SK-N-SH (cell line): ENCODE measurements around the gene ESRRA. TPM values are rescaled to one million over a fixed set of nuclear protein-coding genes. Genes with fewer than 3 reads are reported as not detected.

Source experiments
- CTCF ChIA-PET: fragments of 300-600, 350-600 bp; formaldehyde crosslinking; extraction: SDS; loops from one replicate; lab custom pipeline; 2021; lab: Yijun Ruan, JAX
- POLR2A ChIA-PET: fragments of 350-600 bp; sonication (Branson Sonifier 250); formaldehyde crosslinking; extraction: SDS; loops from one replicate; lab custom pipeline; 2020; ENCODE audit warnings: antibody characterized with exemption, inconsistent platforms; lab: Yijun Ruan, JAX
- DNase-seq: peaks from one replicate; pipeline ENCODE4 v3.0.0; 2012
- H2AFZ ChIP-seq: fragments of 200-600 bp; sonication (generic); 2 replicates; pipeline ENCODE4 v1.8.1; 2016; ENCODE audit warnings: antibody characterized with exemption, mild to moderate bottlenecking, low read depth
- H3F3A ChIP-seq: fragments of 200-600 bp; sonication (generic); replicated peaks from 2 replicates; pipeline ENCODE3; 2016; ENCODE audit warnings: antibody characterized with exemption, mild to moderate bottlenecking; ENCODE audit not compliant: insufficient read depth
- H3K27ac ChIP-seq, 2 experiments: fragments of 200-500 bp in 1 of 2; fragments of 200-600 bp in 1 of 2; sonication (Bioruptor generic) in 1 of 2; sonication (generic), shearing (Covaris generic) in 1 of 2; 2 replicates each; pipeline versions ENCODE4 v1.5.1 to v1.6.1; 2014 to 2016; ENCODE audit warnings: low read depth in 2 of 2, inconsistent platforms in 1 of 2, low read length in 1 of 2, mild to moderate bottlenecking in 1 of 2, mixed read lengths in 1 of 2
- H3K27me3 ChIP-seq: fragments of 200-600 bp; sonication (generic), shearing (Covaris generic); 2 replicates; pipeline ENCODE4 v1.6.1; 2016; ENCODE audit warnings: mixed run types; ENCODE audit not compliant: insufficient read depth
- H3K36me3 ChIP-seq, 2 experiments: fragments of 200-500 bp in 1 of 2; fragments of 200-600 bp in 1 of 2; sonication (Bioruptor generic) in 1 of 2; sonication (generic) in 1 of 2; replicated peaks in 1 of 2; 2 replicates each; pipeline versions ENCODE3 to v1.5.1; 2014 to 2016; ENCODE audit warnings: low read length in 1 of 2, mild to moderate bottlenecking in 1 of 2; ENCODE audit not compliant: insufficient read depth in 2 of 2, control insufficient read depth in 1 of 2
- H3K4me1 ChIP-seq, 2 experiments: fragments of 200-500 bp in 1 of 2; fragments of 200-600 bp in 1 of 2; sonication (Bioruptor generic) in 1 of 2; sonication (generic), shearing (Covaris generic) in 1 of 2; 2 replicates each; pipeline versions ENCODE4 v1.5.1 to v1.6.1; 2014 to 2016; ENCODE audit warnings: low read depth in 1 of 2, low read length in 1 of 2, mixed run types in 1 of 2; ENCODE audit not compliant: insufficient read depth in 2 of 2, control insufficient read depth in 1 of 2
- H3K4me2 ChIP-seq: fragments of 200-600 bp; sonication (generic), shearing (Covaris generic); 2 replicates; pipeline ENCODE4 v1.6.1; 2017; ENCODE audit warnings: mixed run types
- H3K4me3 ChIP-seq, 2 experiments: fragments of 200-500 bp in 1 of 2; fragments of 200-600 bp in 1 of 2; sonication (Bioruptor generic) in 1 of 2; sonication (generic), shearing (Covaris generic) in 1 of 2; 2 replicates each; pipeline versions ENCODE4 v1.5.1 to v1.8.1; 2014 to 2016; ENCODE audit warnings: low read depth in 2 of 2, inconsistent platforms in 1 of 2, low read length in 1 of 2, mild to moderate bottlenecking in 1 of 2, mixed read lengths in 1 of 2, moderate library complexity in 1 of 2
- H3K79me2 ChIP-seq: fragments of 200-600 bp; sonication (generic); 2 replicates; pipeline ENCODE4 v1.8.1; 2017; ENCODE audit warnings: mild to moderate bottlenecking; ENCODE audit not compliant: insufficient read depth
- H3K9ac ChIP-seq: fragments of 200-600 bp; sonication (generic); 2 replicates; pipeline ENCODE4 v1.6.1; 2017; ENCODE audit warnings: mixed run types
- H3K9me2 ChIP-seq: fragments of 200-600 bp; sonication (generic); 2 replicates; pipeline ENCODE4 v1.6.1; 2017; ENCODE audit warnings: mixed run types
- H3K9me3 ChIP-seq: fragments of 200-600 bp; sonication (generic); 2 replicates; pipeline ENCODE4 v1.6.1; 2017; ENCODE audit warnings: mixed run types, mild to moderate bottlenecking, moderate library complexity
- H4K20me1 ChIP-seq: fragments of 200-600 bp; sonication (generic); 2 replicates; pipeline ENCODE4 v1.6.1; 2017; ENCODE audit warnings: mild to moderate bottlenecking, mixed run types; ENCODE audit not compliant: insufficient read depth
- CHD2 ChIP-seq: fragments of 150-350 bp; IDR thresholded peaks from 2 replicates; pipeline ENCODE4 v1.6.1; 2018; ENCODE audit warnings: low read length; ENCODE audit not compliant: partially characterized antibody
- ELF1 ChIP-seq: IDR thresholded peaks from 2 replicates; pipeline ENCODE4 v1.4.0; 2012
- MXI1 ChIP-seq: IDR thresholded peaks from 2 replicates; pipeline ENCODE4 v1.6.1; 2012; ENCODE audit warnings: mild to moderate bottlenecking, low read depth, low read length, improper control_type of control experiment
- NRF1 ChIP-seq: IDR thresholded peaks from 2 replicates; pipeline ENCODE4 v1.6.1; 2012; ENCODE audit warnings: low read depth, mild to moderate bottlenecking, low read length
- POLR2AphosphoS5 ChIP-seq: IDR thresholded peaks from 2 replicates; pipeline ENCODE4 v1.6.1; 2012; ENCODE audit warnings: low read depth, low read length
- RAD21 ChIP-seq: IDR thresholded peaks from 2 replicates; pipeline ENCODE4 v1.6.1; 2012; ENCODE audit warnings: mild to moderate bottlenecking, low read length
- RFX5 ChIP-seq: IDR thresholded peaks from 2 replicates; pipeline ENCODE4 v1.6.1; 2012; ENCODE audit warnings: mild to moderate bottlenecking, improper control_type of control experiment, low read length
- RXRA ChIP-seq: IDR thresholded peaks from 2 replicates; pipeline ENCODE4 v1.4.0; 2012; ENCODE audit warnings: low read depth, mild to moderate bottlenecking, borderline replicate concordance
- SIN3A ChIP-seq: IDR thresholded peaks from 2 replicates; pipeline ENCODE4 v1.6.1; 2012; ENCODE audit warnings: low read depth, mild to moderate bottlenecking, low read length, moderate library complexity, borderline replicate concordance
- TCF12 ChIP-seq: IDR thresholded peaks from 2 replicates; pipeline ENCODE4 v1.4.0; 2012
- TEAD4 ChIP-seq: IDR thresholded peaks from 2 replicates; pipeline ENCODE4 v1.4.0; 2012; ENCODE audit warnings: mild to moderate bottlenecking, borderline replicate concordance; ENCODE audit not compliant: insufficient read depth
- USF2 ChIP-seq: fragments of 150-350 bp; IDR thresholded peaks from 2 replicates; pipeline ENCODE4 v1.6.1; 2017; ENCODE audit warnings: antibody characterized with exemption, low read length, low read depth, borderline replicate concordance
- WGBS: methylation state at CpG from one replicate; pipeline ENCODE4 v1.1.6; 2017; ENCODE audit warnings: low lambda C conversion rate; 5-methylcytosine and 5-hydroxymethylcytosine counted together
- polyA plus RNA-seq, 3 experiments: library from polyadenylated mRNA; depleted of rRNA; stranded (reverse); fragments of >200 nt; gene quantifications; 2 replicates each; pipeline ENCODE4 v1.2.3, GENCODE V29; 2012

Gene ESRRA
- polyA plus RNA-seq, 1 of the 3 experiments (the other 2 are of a cell fraction): 27.8 TPM

DNA sequence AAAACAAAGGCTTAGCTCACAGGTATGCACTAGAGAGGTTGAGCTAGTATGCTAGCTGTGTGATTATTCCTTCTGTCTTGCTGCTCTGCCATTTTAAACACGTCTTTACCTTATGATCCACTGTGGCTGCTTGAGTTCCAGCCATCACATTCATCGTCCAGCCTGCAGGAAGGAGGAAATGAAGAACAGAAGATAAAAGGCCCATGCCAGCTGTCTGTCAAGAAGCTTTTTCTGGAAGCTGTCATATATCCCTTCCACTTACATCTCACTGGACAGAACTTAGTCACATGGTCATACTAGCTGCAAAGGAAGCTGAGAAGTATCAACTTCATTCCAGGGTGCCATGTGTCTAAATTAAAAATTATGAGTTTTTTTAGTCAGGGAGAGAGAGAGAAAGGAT lies 22.1 kb downstream of the ESRRA start (continued):
- no peak for TF ChIP-seq USF2
- no peak for TF ChIP-seq RXRA

GRCh38 chr11:64327993-64328392 lies 22.7 kb downstream of the ESRRA start:
- POLR2A ChIA-PET: no interaction called here

DNA sequence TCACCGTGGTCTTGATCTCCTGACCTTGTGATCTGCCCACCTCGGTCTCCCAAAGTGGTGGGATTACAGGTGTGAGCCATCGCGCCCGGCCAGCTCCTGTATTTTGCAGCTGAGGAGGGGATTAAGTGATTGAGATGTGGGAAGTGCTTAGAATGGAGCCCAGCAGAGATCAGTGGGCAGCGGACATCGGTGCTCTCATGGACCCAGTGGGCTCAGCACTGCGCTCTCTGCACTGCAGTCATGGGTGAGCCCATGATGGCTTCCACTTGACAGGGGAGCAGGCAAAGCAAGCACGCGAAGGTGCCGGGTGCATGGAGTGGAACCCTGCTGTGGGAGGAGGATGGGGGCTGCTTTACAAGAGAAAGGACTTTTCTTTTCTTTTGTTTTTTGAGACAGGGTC lies 25.6 kb downstream of the ESRRA start:
- Histone ChIP-seq H3K27ac (no peak overlapping the region), H3K9ac (no peak overlapping the region), H3K9me3 (no peaks in the 10 kb centered on the region), H3K9me2 (no peaks in the 10 kb centered on the region), H3K4me2 (no peak overlapping the region), H3K79me2 (no peaks in the 10 kb centered on the region), H3K36me3 (no peaks in the 10 kb centered on the region), H3K4me1 (peaks cover 4 to 6% of the 10 kb centered on the region in 2 experiments; a peak in 2 of 4 replicates), H3F3A (peaks cover 12% of the 10 kb centered on the region), H3K27me3 (no peaks in the 10 kb centered on the region), H4K20me1 (no peaks in the 10 kb centered on the region), H2AFZ (no peak overlapping the region), H3K4me3 (no peak overlapping the region)
- DNase-seq: no peak
- TF ChIP-seq POLR2AphosphoS5: no peak
- TF ChIP-seq ELF1: no peak
- no peak for TF ChIP-seq CHD2
- TF ChIP-seq RFX5: no peak
- TF ChIP-seq NRF1: no peak
- no peak for TF ChIP-seq SIN3A
- WGBS: 89% methylated on average over 11 of the region's 11 CpGs
- CTCF ChIA-PET: interaction anchor here (0.8 to 2.0 kb wide), 5 partner anchors 11 to 59 kb away, joined by 3 to 9 read pairs (median 3); partner anchors contain the start of genes PRDX5 and TRMT112
- POLR2A ChIA-PET: no interaction called here

More at GRCh38 chr11:64327993-64328392, 22.7 kb downstream of the ESRRA start:
- no peak overlapping the region for H3K4me3 ChIP-seq
- no peak for TF ChIP-seq RXRA
- TF ChIP-seq MXI1: no peak
- TF ChIP-seq TCF12: no peak
- TF ChIP-seq RAD21: no peak
- TF ChIP-seq TEAD4: no peak
- TF ChIP-seq, all 33 proteins: peak for 0
- no peak for DNase-seq
- no peaks in the 10 kb centered on the region for H3K27me3 ChIP-seq
- no peak overlapping the region for H3K4me2 ChIP-seq
- H4K20me1 ChIP-seq: no peaks in the 10 kb centered on the region
- WGBS: 75% methylated on average over 3 of the region's 3 CpGs
- H3K9me2 ChIP-seq: no peaks in the 10 kb centered on the region
- no peaks in the 10 kb centered on the region for H3K36me3 ChIP-seq
- H3K9me3 ChIP-seq: no peaks in the 10 kb centered on the region
- H3K27ac ChIP-seq: no peak overlapping the region
- no peaks in the 10 kb centered on the region for H3K79me2 ChIP-seq
- H3K4me1 ChIP-seq: peaks cover 0 to 6% of the 10 kb centered on the region in 2 experiments; a peak in 2 of 4 replicates
- CTCF ChIA-PET: interaction anchor here (1.4 kb wide), 1 partner anchor 28 kb away, joined by 4 read pairs; no protein-coding TSS in a partner anchor
- H3F3A ChIP-seq: peaks cover 14% of the 10 kb centered on the region
- no peak overlapping the region for H3K9ac ChIP-seq
- H2AFZ ChIP-seq: no peak overlapping the region
